Pancreas (tissue), 10 donors: ENCODE results near the gene SMURF2. TPM values are rescaled to one million over a fixed set of nuclear protein-coding genes. Genes with fewer than 3 reads are reported as not detected.
"Not testable (repeated sequence)": the region's sequence is repeated elsewhere in the genome, so short reads cannot be mapped to it uniquely, and the experiment has no call there.

ENCODE experiments used
- ATAC-seq, 4 donors: fragments of 200-7000 bp; cut with Tn5 transposase; one replicate each; pipeline versions ENCODE4 v1.8.0 to v1.9.1; 2020; ENCODE audit warnings: mild to moderate bottlenecking in 4 of 4, moderate library complexity in 4 of 4
- DNase-seq, 6 donors: peaks; one replicate each; pipeline ENCODE4 v3.0.0-alpha.2; 2020
- FAIRE-seq: peaks from 2 replicates; lab custom pipeline; 2012; peaks lifted over from hg19 to GRCh38; lab: Jason Lieb, UNC
- H3K27ac ChIP-seq, 4 donors: fragments of 200-600 bp; sonication (generic); 1 replicate in 3 of 4; 2 replicates in 1 of 4; pipeline versions ENCODE4 v1.5.0 to v1.8.0; 2020
- H3K27me3 ChIP-seq, 4 donors: fragments of 200-600 bp; one replicate each; pipeline ENCODE4 v1.8.0; 2021
- H3K36me3 ChIP-seq, 3 donors: fragments of 200-600 bp; sonication (generic) in 1 of 3; one replicate each; pipeline versions ENCODE4 v1.5.0 to v1.8.0; 2020 to 2021
- H3K4me1 ChIP-seq, 3 donors: fragments of 200-600 bp; one replicate each; pipeline ENCODE4 v1.8.0; 2021
- H3K4me3 ChIP-seq, 4 donors: fragments of 200-600 bp; sonication (generic) in 2 of 4; one replicate each; pipeline versions ENCODE4 v1.5.0 to v1.8.0; 2020 to 2021
- H3K9me3 ChIP-seq, 4 donors: fragments of 200-600 bp; one replicate each; pipeline ENCODE4 v1.8.0; 2021
- CTCF ChIP-seq, 4 donors: fragments of 200-600 bp; sonication (generic) in 3 of 4; IDR thresholded peaks; one replicate each; pipeline versions ENCODE4 v1.5.0 to v1.8.0; 2021; ENCODE audit warnings: antibody characterized with exemption in 4 of 4
- WGBS, 2 donors: extraction: QIAGEN DNeasy Blood & Tissue Kit; methylation state at CpG; one replicate each; pipeline ENCODE4 v1.1.7; 2013; 5-methylcytosine and 5-hydroxymethylcytosine counted together
- intact Hi-C, 3 donors: fragments of 100-400 bp; cut with DNase I; formaldehyde crosslinking; loops; one replicate each; pipeline versions ENCODE4 v1.11.1 to v1.14.2; 2022
- polyA plus RNA-seq, 2 donors: library from polyadenylated mRNA; stranded (reverse); fragments of 200-250 nt; gene quantifications; one replicate each; pipeline ENCODE4 v1.2.3, GENCODE V29; 2013
- total RNA-seq, 6 donors: library from RNA; stranded (reverse); fragmentation: NEBNext Ultra II Directional in 4 of 6; extraction: Animal tissue kit (Norgen Biotek cat#: 25700) in 4 of 6; gene quantifications; one replicate each; pipeline versions ENCODE4 v1.2.1 to v1.2.4, GENCODE V29; 2021 to 2023
- donor health status: healthy with polysubstance abuse.
- donor health status: DM: no; HTN: no; CAD: no; lungs with moderate emphysema.
- donor health status: DM: no; HTN: no; CAD: no.
- donor health status: control.
- donor health status: control.
- donor health status: Bipolar disorder and iron deficiency.
- donor health status: DM: yes; HTN: yes; CAD: no.
- donor health status: DM: no; HTN: no; CAD: no.
- donor health status: DM: no; HTN: no; CAD: no.
- donor health status: DM: yes; HTN: yes; CAD: no.

The SMURF2 gene
- total and polyA plus RNA-seq, 8 donors, result 3.0 to 17.1 (median 8.0) TPM

- intact Hi-C loops, result not testable (repeated sequence)
These were observed 1.7 kb upstream of the SMURF2 start for GRCh38 chr17:64663836-64664235.

GRCh38 chr17:64662774-64663367, 764 bp upstream of the SMURF2 start:
- intact Hi-C loops, result no loop called here
- H3K27me3 ChIP-seq, result no peaks in the 10 kb centered on the region
- H3K27ac ChIP-seq, result peak overlapping the region in 3 of 4 donors; percentile 16 to 91 (median 87)
- ATAC-seq (peak in 3 of 4 donors; percentile 17 to 47 (median 29)), DNase-seq (no peak), FAIRE-seq (no peak)
- no peak for TF ChIP-seq CTCF (IDR thresholded peaks at IDR 0.05)
- 49 to 52% methylated on average over 18 of the region's 18 CpGs for WGBS, 2 donors
- H3K9me3 ChIP-seq, result no peaks in the 10 kb centered on the region
- no peaks in the 10 kb centered on the region for H3K36me3 ChIP-seq
- peak overlapping the region; percentile 31 to 75 (median 60) for H3K4me3 ChIP-seq
- peaks cover 0 to 19% (median 10%) of the 10 kb centered on the region in 3 donors for H3K4me1 ChIP-seq

More at GRCh38 chr17:64663836-64664235, 1.7 kb upstream of the SMURF2 start:
- WGBS, 2 donors, result 84 to 89% methylated on average over 12 of the region's 12 CpGs
- not testable (repeated sequence) for H3K4me3 ChIP-seq, H3K9me3 ChIP-seq, DNase-seq, ATAC-seq, FAIRE-seq, H3K27me3 ChIP-seq, H3K27ac ChIP-seq, H3K36me3 ChIP-seq
- peaks cover 0 to 11% (median 3%) of the 10 kb centered on the region in 3 donors for H3K4me1 ChIP-seq

- FAIRE-seq, result no peak
- intact Hi-C loops, result no loop called here
- no peak for TF ChIP-seq CTCF (IDR thresholded peaks at IDR 0.05)
- no peaks in the 10 kb centered on the region for H3K27me3 ChIP-seq
- H3K4me1 ChIP-seq, result peaks cover 0 to 26% (median 17%) of the 10 kb centered on the region in 3 donors
- H3K36me3 ChIP-seq, result no peaks in the 10 kb centered on the region
- peak in 2 of 6 donors; percentile 55 to 79 for DNase-seq
- H3K9me3 ChIP-seq, result no peaks in the 10 kb centered on the region
- 1 to 2% methylated on average over 32 of the region's 32 CpGs for WGBS, 2 donors
- peak overlapping the region; percentile 39 to 91 (median 88) for H3K27ac ChIP-seq
- peak in 3 of 4 donors; percentile 25 to 51 (median 48) for ATAC-seq
- peak overlapping the region; percentile 51 to 75 (median 60) for H3K4me3 ChIP-seq
These were observed 456 bp downstream of the SMURF2 start for GRCh38 chr17:64661726-64661975.

DNA sequence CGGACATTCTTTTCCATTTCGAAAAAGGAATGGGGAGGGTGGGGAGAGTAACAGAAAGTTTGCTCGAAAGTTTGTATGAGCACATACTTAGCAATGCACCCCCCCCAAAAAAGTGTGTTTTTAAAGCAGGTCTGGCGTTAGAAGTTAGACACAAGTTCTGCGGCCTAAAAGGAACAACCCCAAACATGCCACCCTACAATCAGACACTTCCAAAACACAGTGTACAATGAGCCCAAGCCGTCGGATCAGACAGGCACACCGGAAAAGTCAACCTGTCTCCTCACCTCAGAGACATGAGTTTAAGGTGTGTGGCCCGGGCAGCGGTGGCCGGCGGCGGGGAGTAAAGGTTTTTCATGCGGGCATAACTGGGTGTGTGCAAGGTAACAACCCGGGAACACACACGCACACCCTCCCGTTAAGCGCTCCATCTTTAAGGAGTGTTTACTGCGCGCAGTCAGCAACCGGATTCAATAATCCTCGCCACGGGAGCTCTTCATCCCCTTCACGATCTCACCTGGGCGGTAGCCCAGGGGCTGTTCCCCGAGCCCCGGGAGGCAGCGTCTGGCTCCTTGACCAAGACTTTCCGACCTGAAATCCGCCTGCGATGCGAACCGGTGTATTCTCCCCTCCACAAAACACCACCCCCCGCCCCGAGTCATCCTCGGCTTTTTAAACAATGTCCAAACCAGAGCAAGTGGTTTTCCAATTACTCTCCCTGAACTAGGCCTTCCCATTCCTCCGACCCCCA, 955 bp downstream of the SMURF2 start:
- peak; percentile 22 to 47 (median 31) for ATAC-seq
- H3K9me3 ChIP-seq, H3K27me3 ChIP-seq, H3K36me3 ChIP-seq, FAIRE-seq, intact Hi-C loops: not testable (repeated sequence)
- Histone ChIP-seq H3K4me3 (peak overlapping the region; percentile 51 to 75 (median 60)), H3K27ac (peak overlapping the region; percentile 39 to 91 (median 88)), H3K4me1 (peaks cover 0 to 26% (median 17%) of the 10 kb centered on the region in 3 donors)
- 0% methylated on average over 37 of the region's 37 CpGs for WGBS, 2 donors
- peak; percentile 16 to 64 (median 42) for DNase-seq

GRCh38 chr17:64660195-64660977, 1.7 kb downstream of the SMURF2 start:
- Histone ChIP-seq H3K27ac (peak overlapping the region in 3 of 4 donors; percentile 9 to 90 (median 87)), H3K4me1 (peaks cover 0 to 26% (median 17%) of the 10 kb centered on the region in 3 donors), H3K4me3 (peak overlapping the region; percentile 51 to 75 (median 60))
- H3K27me3 ChIP-seq, intact Hi-C loops, DNase-seq, H3K36me3 ChIP-seq, H3K9me3 ChIP-seq, ATAC-seq, FAIRE-seq: not testable (repeated sequence)
- WGBS, 2 donors, result 2 to 3% methylated on average over 11 of the region's 11 CpGs

- no peak overlapping the region for H3K4me3 ChIP-seq
- DNase-seq, result no peak
- no peak for TF ChIP-seq CTCF (IDR thresholded peaks at IDR 0.05)
- peaks cover 0 to 26% (median 17%) of the 10 kb centered on the region in 3 donors for H3K4me1 ChIP-seq
- no peak for ATAC-seq
- H3K36me3 ChIP-seq, result no peaks in the 10 kb centered on the region
- FAIRE-seq, result no peak
- no peaks in the 10 kb centered on the region for H3K9me3 ChIP-seq
- H3K27me3 ChIP-seq, result no peaks in the 10 kb centered on the region
- no peak overlapping the region for H3K27ac ChIP-seq
- intact Hi-C loops, result loop anchor here in 1 of 3 donors (5.0 kb wide), 1 partner anchor 162 kb away; the partner anchor contains the start of gene POLG2
These were observed 3.2 kb downstream of the SMURF2 start for GRCh38 chr17:64658931-64659330.
